Epithelial cell of proximal tubule (primary cell): ENCODE data around the gene PDE4D. TPM values are rescaled to one million over a fixed set of nuclear protein-coding genes. Genes with fewer than 3 reads are reported as not detected.

Source experiments
- DNase-seq: peaks from one replicate; pipeline ENCODE4 v3.0.0-alpha.2; 2011; ENCODE audit warnings: low read depth
- H3K4me3 ChIP-seq: 2 replicates; pipeline ENCODE4 v1.5.1; 2011; ENCODE audit warnings: low read depth, mild to moderate bottlenecking, low read length
- CTCF ChIP-seq: conservative IDR thresholded peaks from 2 replicates; pipeline ENCODE4 v1.5.1; 2012; ENCODE audit warnings: low read depth, mild to moderate bottlenecking, low read length
- total RNA-seq: library from RNA; depleted of rRNA; stranded (reverse); fragments of >200 nt; gene quantifications from 2 replicates; pipeline ENCODE4 v1.2.3, GENCODE V29; 2015

PDE4D gene
- total RNA-seq, 1 donor from 2014 or later: 18.4 TPM

GRCh38 chr5:59458321-59458720 lies 435.2 kb downstream of the PDE4D start:
- no peak for TF ChIP-seq CTCF
- no peak overlapping the region for H3K4me3 ChIP-seq
- DNase-seq: no peak

GRCh38 chr5:59449905-59450644 lies 443.5 kb downstream of the PDE4D start:
- DNase-seq: no peak
- no peak overlapping the region for H3K4me3 ChIP-seq
- TF ChIP-seq CTCF: peak; percentile 54

- TF ChIP-seq CTCF: no peak
- no peak for DNase-seq
- H3K4me3 ChIP-seq: no peak overlapping the region
Measured at GRCh38 chr5:59446356-59446755, 447.2 kb downstream of the PDE4D start.

- DNase-seq: no peak
- no peak for TF ChIP-seq CTCF
- no peak overlapping the region for H3K4me3 ChIP-seq
Measured at GRCh38 chr5:59445741-59446140, 447.8 kb downstream of the PDE4D start.

GRCh38 chr5:59439303-59439702 lies 454.2 kb downstream of the PDE4D start:
- H3K4me3 ChIP-seq: no peak overlapping the region
- no peak for DNase-seq
- no peak for TF ChIP-seq CTCF

GRCh38 chr5:59437176-59437575 lies 456.4 kb downstream of the PDE4D start:
- TF ChIP-seq CTCF: no peak
- H3K4me3 ChIP-seq: no peak overlapping the region
- DNase-seq: no peak
